Mesenchymal stem cell (in vitro differentiated cells and primary cell): ENCODE results near the gene TRAF6.

Experiments used
- DNase-seq: peaks from one replicate; pipeline ENCODE4 v3.0.0-alpha.2; 2013
- H2AFZ ChIP-seq: one replicate; pipeline ENCODE4 v1.6.1; 2013; ENCODE audit warnings: low read depth, mild to moderate bottlenecking, control low read depth, inconsistent platforms, low read length, moderate library complexity
- H2AK5ac ChIP-seq: 2 replicates; pipeline ENCODE4 v1.6.1; 2013; ENCODE audit warnings: low read length, moderate library complexity, mild to moderate bottlenecking, inconsistent platforms; ENCODE audit not compliant: severe bottlenecking
- H2BK120ac ChIP-seq: one replicate; pipeline ENCODE4 v1.6.1; 2013; ENCODE audit warnings: low read depth, mild to moderate bottlenecking, inconsistent platforms, low read length, moderate library complexity
- H2BK12ac ChIP-seq, 2 experiments: one replicate each; pipeline ENCODE4 v1.6.1; 2013; ENCODE audit warnings: inconsistent platforms in 2 of 2, low read length in 2 of 2, mild to moderate bottlenecking in 2 of 2, moderate library complexity in 2 of 2, control low read depth in 1 of 2
- H2BK15ac ChIP-seq: one replicate; pipeline ENCODE4 v1.6.1; 2013; ENCODE audit warnings: mild to moderate bottlenecking, low read depth, inconsistent platforms; ENCODE audit not compliant: poor library complexity, severe bottlenecking
- H2BK5ac ChIP-seq: 2 replicates; pipeline ENCODE4 v1.6.1; 2013; ENCODE audit warnings: low read depth, mild to moderate bottlenecking, low read length, control low read depth, inconsistent platforms; ENCODE audit not compliant: poor library complexity, severe bottlenecking
- H3K14ac ChIP-seq, 2 experiments: one replicate each; pipeline ENCODE4 v1.6.1; 2013; ENCODE audit warnings: inconsistent platforms in 2 of 2, low read length in 2 of 2, control low read depth in 1 of 2, mild to moderate bottlenecking in 1 of 2, moderate library complexity in 1 of 2
- H3K18ac ChIP-seq, 2 experiments: one replicate each; pipeline ENCODE4 v1.6.1; 2013; ENCODE audit warnings: inconsistent platforms in 2 of 2, low read length in 2 of 2, control low read depth in 1 of 2, low read depth in 1 of 2, mild to moderate bottlenecking in 1 of 2
- H3K23ac ChIP-seq, 2 experiments: one replicate each; pipeline ENCODE4 v1.6.1; 2013; ENCODE audit warnings: inconsistent platforms in 2 of 2, low read length in 2 of 2, mild to moderate bottlenecking in 2 of 2, moderate library complexity in 2 of 2, control low read depth in 1 of 2
- H3K27ac ChIP-seq: 2 replicates; pipeline ENCODE4 v1.5.1; 2013; ENCODE audit warnings: mild to moderate bottlenecking, moderate library complexity, low read length, control low read depth, inconsistent platforms; ENCODE audit not compliant: poor library complexity, severe bottlenecking
- H3K27me3 ChIP-seq, 2 experiments: 2 replicates each; pipeline versions ENCODE4 v1.6.1 to v1.7.0; 2013; ENCODE audit warnings: low read length in 2 of 2, mild to moderate bottlenecking in 2 of 2, moderate library complexity in 2 of 2, control low read depth in 1 of 2, inconsistent platforms in 1 of 2; ENCODE audit not compliant: control insufficient read depth in 1 of 2, insufficient read depth in 1 of 2
- H3K36me3 ChIP-seq, 2 experiments: 2 replicates each; pipeline versions ENCODE4 v1.6.1 to v1.7.0; 2013; ENCODE audit warnings: low read length in 2 of 2, control low read depth in 1 of 2, inconsistent platforms in 1 of 2, low read depth in 1 of 2, mild to moderate bottlenecking in 1 of 2; ENCODE audit not compliant: insufficient read depth in 2 of 2, control insufficient read depth in 1 of 2
- H3K4ac ChIP-seq, 2 experiments: one replicate each; pipeline ENCODE4 v1.6.1; 2013; ENCODE audit warnings: inconsistent platforms in 2 of 2, low read length in 2 of 2, mild to moderate bottlenecking in 2 of 2, moderate library complexity in 2 of 2, control low read depth in 1 of 2, low read depth in 1 of 2
- H3K4me1 ChIP-seq: 2 replicates; pipeline ENCODE4 v1.6.1; 2013; ENCODE audit warnings: low read depth, low read length, control low read depth; ENCODE audit not compliant: control insufficient read depth, insufficient read depth
- H3K4me2 ChIP-seq: 2 replicates; pipeline ENCODE4 v1.6.1; 2013; ENCODE audit warnings: low read length, mild to moderate bottlenecking, inconsistent platforms; ENCODE audit not compliant: poor library complexity, severe bottlenecking
- H3K4me3 ChIP-seq, 2 experiments: 2 replicates each; pipeline versions ENCODE4 v1.5.1 to v1.7.0; 2013; ENCODE audit warnings: low read length in 2 of 2, mild to moderate bottlenecking in 2 of 2, control low read depth in 1 of 2, low read depth in 1 of 2; ENCODE audit not compliant: insufficient read depth in 1 of 2
- H3K79me1 ChIP-seq: replicated peaks from 2 replicates; pipeline ENCODE4 v1.6.1; 2013; ENCODE audit warnings: mild to moderate bottlenecking, control low read depth, low read length, inconsistent platforms; ENCODE audit not compliant: poor library complexity, severe bottlenecking
- H3K9ac ChIP-seq: 2 replicates; pipeline ENCODE4 v1.7.0; 2013; ENCODE audit warnings: mild to moderate bottlenecking, low read length, moderate library complexity
- H3K9me3 ChIP-seq: 2 replicates; pipeline ENCODE4 v1.7.0; 2013; ENCODE audit warnings: mild to moderate bottlenecking, low read length; ENCODE audit not compliant: control insufficient read depth
- H4K8ac ChIP-seq: one replicate; pipeline ENCODE4 v1.6.1; 2013; ENCODE audit warnings: inconsistent platforms, mild to moderate bottlenecking, low read length, moderate library complexity
- H4K91ac ChIP-seq: one replicate; pipeline ENCODE4 v1.6.1; 2013; ENCODE audit warnings: mild to moderate bottlenecking, low read length, inconsistent platforms
- WGBS: methylation state at CpG from one replicate; pipeline ENCODE4 v1.1.7; 2013; ENCODE audit warnings: mixed read lengths; 5-methylcytosine and 5-hydroxymethylcytosine counted together

Gene TRAF6

GRCh38 chr11:36455658-36456111 lies 54.4 kb downstream of the TRAF6 start:
- Histone ChIP-seq H3K14ac (no peak overlapping the region), H2AFZ (no peak overlapping the region), H3K23ac (peak overlapping the region in 1 of 2 experiments; percentile 76), H3K18ac (peak overlapping the region; percentile 91 to 97), H4K91ac (peak overlapping the region; percentile 99), H3K4ac (peak overlapping the region; percentile 62 to 95), H3K27ac (peak overlapping the region; percentile 98), H3K79me1 (peaks cover 14% of the 10 kb centered on the region), H2BK120ac (peak overlapping the region; percentile 99), H4K8ac (peak overlapping the region; percentile 98), H3K4me1 (peaks cover 55% of the 10 kb centered on the region), H3K9me3 (no peaks in the 10 kb centered on the region), H3K27me3 (no peaks in the 10 kb centered on the region), H3K9ac (peak overlapping the region; percentile 73), H3K4me3 (no peak overlapping the region), H3K4me2 (no peak overlapping the region), H3K36me3 (peaks cover 0 to 57% of the 10 kb centered on the region in 2 experiments), H2BK12ac (peak overlapping the region; percentile 93 to 98), H2AK5ac (peak overlapping the region; percentile 96), H2BK15ac (peak overlapping the region; percentile 98), H2BK5ac (peak overlapping the region; percentile 97)
- WGBS: 3% methylated on average over 10 of the region's 11 CpGs
- peak; percentile 99 for DNase-seq

- H3K18ac ChIP-seq: peak overlapping the region; percentile 44 to 97
These were observed 55.0 kb downstream of the TRAF6 start for GRCh38 chr11:36454941-36455631.

GRCh38 chr11:36454551-36454940 lies 55.5 kb downstream of the TRAF6 start:
- H3K9me3 ChIP-seq: no peaks in the 10 kb centered on the region
- peak overlapping the region; percentile 5 for H4K91ac ChIP-seq
- H2AFZ ChIP-seq: no peak overlapping the region
- H3K23ac ChIP-seq: no peak overlapping the region
- peak overlapping the region; percentile 48 to 65 for H3K4ac ChIP-seq
- H3K4me3 ChIP-seq: no peak overlapping the region
- no peak overlapping the region for H3K9ac ChIP-seq
- peak overlapping the region; percentile 19 to 49 for H2BK12ac ChIP-seq
- H2BK5ac ChIP-seq: peak overlapping the region; percentile 33
- peak overlapping the region; percentile 45 for H4K8ac ChIP-seq
- H3K4me1 ChIP-seq: peaks cover 57% of the 10 kb centered on the region
- peak overlapping the region; percentile 98 for H3K27ac ChIP-seq
- WGBS: 88% methylated on average over 18 of the region's 18 CpGs
- no peak overlapping the region for H3K4me2 ChIP-seq
- peak overlapping the region; percentile 98 for H2BK15ac ChIP-seq
- peak overlapping the region; percentile 79 for H2AK5ac ChIP-seq
- DNase-seq: no peak
- peaks cover 0 to 56% of the 10 kb centered on the region in 2 experiments for H3K36me3 ChIP-seq
- H2BK120ac ChIP-seq: peak overlapping the region; percentile 99
- peak overlapping the region; percentile 44 to 97 for H3K18ac ChIP-seq
- H3K79me1 ChIP-seq: peaks cover 12% of the 10 kb centered on the region
- H3K27me3 ChIP-seq: no peaks in the 10 kb centered on the region
- H3K14ac ChIP-seq: peak overlapping the region in 1 of 2 experiments; percentile 26

More at GRCh38 chr11:36454941-36455631, 55.0 kb downstream of the TRAF6 start:
- H2BK120ac ChIP-seq: peak overlapping the region; percentile 99
- H2AFZ ChIP-seq: no peak overlapping the region
- H3K79me1 ChIP-seq: peaks cover 12% of the 10 kb centered on the region
- H2BK12ac ChIP-seq: peak overlapping the region; percentile 19 to 75
- H3K4ac ChIP-seq: peak overlapping the region; percentile 3 to 95
- no peak overlapping the region for H3K4me2 ChIP-seq
- peak overlapping the region; percentile 99 for H4K91ac ChIP-seq
- H3K14ac ChIP-seq: peak overlapping the region in 1 of 2 experiments; percentile 73
- H2AK5ac ChIP-seq: peak overlapping the region; percentile 96
- 74% methylated on average over 17 of the region's 17 CpGs for WGBS
- no peak for DNase-seq
- peak overlapping the region; percentile 98 for H2BK15ac ChIP-seq
- H3K36me3 ChIP-seq: peaks cover 0 to 52% of the 10 kb centered on the region in 2 experiments
- peak overlapping the region; percentile 73 for H3K9ac ChIP-seq
- peak overlapping the region; percentile 97 for H2BK5ac ChIP-seq
- peak overlapping the region; percentile 98 for H3K27ac ChIP-seq
- peak overlapping the region; percentile 98 for H4K8ac ChIP-seq
- no peaks in the 10 kb centered on the region for H3K27me3 ChIP-seq
- peak overlapping the region in 1 of 2 experiments; percentile 66 for H3K23ac ChIP-seq
- H3K4me3 ChIP-seq: no peak overlapping the region
- H3K9me3 ChIP-seq: no peaks in the 10 kb centered on the region
- H3K4me1 ChIP-seq: peaks cover 54% of the 10 kb centered on the region

- Histone ChIP-seq H2AFZ (no peak overlapping the region), H2BK120ac (peak overlapping the region; percentile 4), H3K4me3 (no peak overlapping the region), H3K14ac (peak overlapping the region in 1 of 2 experiments; percentile 53), H2BK12ac (peak overlapping the region; percentile 1 to 57), H3K18ac (peak overlapping the region in 1 of 2 experiments; percentile 68), H3K4me2 (no peak overlapping the region), H3K9me3 (no peaks in the 10 kb centered on the region), H3K79me1 (peaks cover 6% of the 10 kb centered on the region), H4K8ac (no peak overlapping the region), H4K91ac (no peak overlapping the region), H2AK5ac (peak overlapping the region; percentile 79), H3K23ac (no peak overlapping the region), H3K36me3 (peaks cover 0 to 57% of the 10 kb centered on the region in 2 experiments), H3K4me1 (peaks cover 51% of the 10 kb centered on the region), H3K27ac (peak overlapping the region; percentile 98), H2BK5ac (no peak overlapping the region), H3K27me3 (no peaks in the 10 kb centered on the region), H2BK15ac (no peak overlapping the region), H3K9ac (no peak overlapping the region), H3K4ac (peak overlapping the region in 1 of 2 experiments; percentile 71)
- DNase-seq: peak; percentile 22
- 70% methylated on average over 3 of the region's 3 CpGs for WGBS
These were observed 56.4 kb downstream of the TRAF6 start for GRCh38 chr11:36453678-36454077.
